HepG2 (cell line): ENCODE measurements around the gene TSGA10IP. TPM values are rescaled to one million over a fixed set of nuclear protein-coding genes. Genes with fewer than 3 reads are reported as not detected.
A peak's percentile ranks its signal among the peaks of the same experiment; 100 is the strongest.

ENCODE experiments used
- AGO2 ChIP-seq: fragments of 200-400 bp; formaldehyde crosslinking; optimal IDR thresholded peaks from 2 replicates; pipeline ENCODE3; 2017; ENCODE audit warnings: mild to moderate bottlenecking, low read depth, low read length, moderate library complexity
- ARID4A ChIP-seq: sonication (generic); formaldehyde crosslinking; IDR thresholded peaks from 2 replicates; pipeline ENCODE4 v1.5.0; 2020; ENCODE audit warnings: mild to moderate bottlenecking, missing genetic modification reagents, borderline replicate concordance
- ARNT ChIP-seq: fragments of 450-650 bp; IDR thresholded peaks from 2 replicates; pipeline ENCODE4 v1.6.1; 2017
- BRCA1 ChIP-seq: sonication (generic); formaldehyde crosslinking; IDR thresholded peaks from 2 replicates; pipeline ENCODE4 v1.4.0; 2020; ENCODE audit warnings: missing genetic modification reagents
- ESRRA ChIP-seq: sonication (generic); formaldehyde crosslinking; IDR thresholded peaks from 2 replicates; pipeline ENCODE4 v1.5.1; 2020; ENCODE audit warnings: mild to moderate bottlenecking, low read depth, missing genetic modification reagents
- FIP1L1 ChIP-seq: fragments of 200-400 bp; formaldehyde crosslinking; IDR thresholded peaks from 2 replicates; pipeline ENCODE4 v1.6.1; 2018; ENCODE audit warnings: low read depth, mild to moderate bottlenecking, low read length, moderate library complexity, borderline replicate concordance; ENCODE audit not compliant: insufficient read depth
- GLMP ChIP-seq: sonication (generic); formaldehyde crosslinking; IDR thresholded peaks from 2 replicates; pipeline ENCODE4 v1.9.0; 2021; ENCODE audit warnings: missing genetic modification reagents, mild to moderate bottlenecking, borderline replicate concordance
- MLXIP ChIP-seq: sonication (generic); formaldehyde crosslinking; IDR thresholded peaks from 2 replicates; pipeline ENCODE4 v1.9.0; 2021; ENCODE audit warnings: missing genetic modification reagents, borderline replicate concordance
- MYNN ChIP-seq: sonication (generic); formaldehyde crosslinking; IDR thresholded peaks from 2 replicates; pipeline ENCODE4 v1.4.0; 2020; ENCODE audit warnings: mild to moderate bottlenecking, low read depth, missing genetic modification reagents
- NAIF1 ChIP-seq: sonication (generic); formaldehyde crosslinking; IDR thresholded peaks from 2 replicates; pipeline ENCODE4 v1.5.0; 2020; ENCODE audit warnings: mild to moderate bottlenecking, missing genetic modification reagents, borderline replicate concordance
- NCOA5 ChIP-seq: sonication (generic); formaldehyde crosslinking; IDR thresholded peaks from 2 replicates; pipeline ENCODE4 v1.4.0; 2020; ENCODE audit warnings: missing genetic modification reagents
- NR3C1 ChIP-seq: sonication (generic); formaldehyde crosslinking; IDR thresholded peaks from 2 replicates; pipeline ENCODE4 v1.4.0; 2020; ENCODE audit warnings: missing genetic modification reagents
- POLR2AphosphoS2 ChIP-seq: IDR thresholded peaks from 2 replicates; pipeline ENCODE4 v1.6.1; 2011; ENCODE audit warnings: low read depth, low read length, improper control_type of control experiment
- ZBTB8A ChIP-seq: sonication (generic); formaldehyde crosslinking; IDR thresholded peaks from 2 replicates; pipeline ENCODE4 v1.4.0; 2020; ENCODE audit warnings: mild to moderate bottlenecking, low read depth, missing genetic modification reagents, borderline replicate concordance
- ZC3H13 ChIP-seq: sonication (generic); formaldehyde crosslinking; IDR thresholded peaks from 2 replicates; pipeline ENCODE4 v1.8.1; 2023; ENCODE audit warnings: mild to moderate bottlenecking, missing genetic modification reagents, moderate library complexity
- ZFP62 ChIP-seq: sonication (generic); formaldehyde crosslinking; IDR thresholded peaks from 2 replicates; pipeline ENCODE4 v1.4.0; 2020; ENCODE audit warnings: missing genetic modification reagents
- ZNF20 ChIP-seq: sonication (generic); formaldehyde crosslinking; IDR thresholded peaks from 2 replicates; pipeline ENCODE4 v1.4.0; 2020; ENCODE audit warnings: mild to moderate bottlenecking, moderate library complexity, missing genetic modification reagents
- ZNF292 ChIP-seq: sonication (generic); formaldehyde crosslinking; IDR thresholded peaks from 2 replicates; pipeline ENCODE4 v1.8.1; 2022; ENCODE audit warnings: mild to moderate bottlenecking, low read depth, missing genetic modification reagents, borderline replicate concordance
- ZNF552 ChIP-seq: sonication (generic); formaldehyde crosslinking; IDR thresholded peaks from 2 replicates; pipeline ENCODE4 v1.9.0; 2022; ENCODE audit warnings: missing genetic modification reagents, mild to moderate bottlenecking, borderline replicate concordance
- ZNF652 ChIP-seq: IDR thresholded peaks from 2 replicates; pipeline ENCODE4 v1.6.1; 2016; ENCODE audit warnings: low read depth, borderline replicate concordance
- ZNF672 ChIP-seq: sonication (generic); formaldehyde crosslinking; IDR thresholded peaks from 2 replicates; pipeline ENCODE4 v1.8.1; 2022; ENCODE audit warnings: missing genetic modification reagents
- ZSCAN21 ChIP-seq: sonication (generic); formaldehyde crosslinking; IDR thresholded peaks from 2 replicates; pipeline ENCODE4 v1.8.0; 2022; ENCODE audit warnings: mild to moderate bottlenecking, missing genetic modification reagents, moderate library complexity, borderline replicate concordance
- polyA plus RNA-seq, 8 experiments: library from polyadenylated mRNA; depleted of rRNA in 3 of 8; stranded (reverse) in 7 of 8; unstranded in 1 of 8; fragments of >200 nt; fragmentation: Illumina TruSeq in 4 of 8; extraction: Trizol in 4 of 8; gene quantifications; 2 replicates each; pipeline versions ENCODE4 v1.2.1 to v1.2.3, GENCODE V29; 2011 to 2016; ENCODE audit warnings: low read depth in 4 of 8, missing spikeins in 1 of 8, mixed read lengths in 1 of 8; ENCODE audit not compliant: insufficient read depth in 1 of 8
- total RNA-seq, 5 experiments: library from RNA; depleted of rRNA; stranded (reverse); fragments of >200 nt; fragmentation: Illumina TruSeq; extraction: Trizol; gene quantifications; 2 replicates each; pipeline ENCODE4 v1.2.3, GENCODE V29; 2016; ENCODE audit warnings: low read depth in 1 of 5

Gene TSGA10IP
- total and polyA plus RNA-seq, 2 of the 13 experiments (the other 11 are each of a cell fraction or from before 2014, with no cell fraction given), result not detected

- no peak for TF ChIP-seq GLMP (CRISPR knock-in tag)
- TF ChIP-seq POLR2AphosphoS2, result no peak
- TF ChIP-seq MYNN (CRISPR knock-in tag), result no peak
- no peak for TF ChIP-seq ZSCAN21
- TF ChIP-seq FIP1L1, result no peak
- TF ChIP-seq NAIF1 (CRISPR knock-in tag), result no peak
- no peak for TF ChIP-seq ZNF552 (CRISPR knock-in tag)
- 0 out of 2 replicates have a peak, but pooled peaks have one; percentile 8 for TF ChIP-seq ARID4A
- no peak for TF ChIP-seq BRCA1 (CRISPR knock-in tag)
- no peak for TF ChIP-seq ZC3H13 (CRISPR knock-in tag)
- no peak for TF ChIP-seq ESRRA (CRISPR knock-in tag)
- no peak for TF ChIP-seq ZNF672 (CRISPR knock-in tag)
- TF ChIP-seq ZFP62 (CRISPR knock-in tag), result no peak
- TF ChIP-seq ZNF292 (CRISPR knock-in tag), result no peak
- TF ChIP-seq MLXIP, result no peak
- peak; percentile 77 for TF ChIP-seq AGO2
- TF ChIP-seq ARNT, result no peak
- TF ChIP-seq NR3C1 (CRISPR knock-in tag), result no peak
- no peak for TF ChIP-seq NCOA5 (CRISPR knock-in tag)
- TF ChIP-seq ZBTB8A (CRISPR knock-in tag), result no peak
- TF ChIP-seq ZNF652 (CRISPR knock-in tag), result no peak
- no peak for TF ChIP-seq ZNF20 (CRISPR knock-in tag)
These were observed 27.7 kb upstream of the TSGA10IP start (continued) for GRCh38 chr11:65917434-65918210.
